Stimulated activated CD4-positive, alpha-beta T cell treated with anti-CD3 and anti-CD28 coated beads, Interleukin-15, amount 100 ng/mL, for 48 hours (primary cell): ENCODE measurements around the gene WDFY2.
"Not testable (repeated sequence)": the region's sequence is repeated elsewhere in the genome, so short reads cannot be mapped to it uniquely, and the experiment has no call there.

ENCODE experiments used
- DNase-seq, 2 donors: peaks; one replicate each; pipeline ENCODE4 v3.0.0-alpha.2; 2020; ENCODE audit warnings: low read depth in 2 of 2

The WDFY2 gene

DNA sequence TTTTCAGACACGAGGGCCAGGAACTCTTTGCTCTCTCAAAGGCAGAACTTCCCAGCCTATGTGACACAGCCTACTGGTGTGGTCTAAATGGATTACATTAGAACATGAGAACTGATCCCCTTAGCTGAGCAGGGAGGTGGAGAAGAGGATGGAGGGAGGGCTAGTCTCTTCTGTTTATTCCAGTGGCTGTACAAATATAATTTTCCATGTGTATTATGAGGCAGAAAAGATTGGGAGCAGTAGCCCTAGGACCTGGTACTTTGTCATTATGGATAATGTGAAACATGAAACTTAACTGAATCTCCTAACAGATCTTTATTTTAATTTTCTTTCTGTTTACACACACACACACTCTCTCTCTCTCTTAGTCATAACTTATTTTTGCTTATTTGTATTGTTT lies 82.1 kb downstream of the WDFY2 start:
- DNase-seq, result no peak

DNA sequence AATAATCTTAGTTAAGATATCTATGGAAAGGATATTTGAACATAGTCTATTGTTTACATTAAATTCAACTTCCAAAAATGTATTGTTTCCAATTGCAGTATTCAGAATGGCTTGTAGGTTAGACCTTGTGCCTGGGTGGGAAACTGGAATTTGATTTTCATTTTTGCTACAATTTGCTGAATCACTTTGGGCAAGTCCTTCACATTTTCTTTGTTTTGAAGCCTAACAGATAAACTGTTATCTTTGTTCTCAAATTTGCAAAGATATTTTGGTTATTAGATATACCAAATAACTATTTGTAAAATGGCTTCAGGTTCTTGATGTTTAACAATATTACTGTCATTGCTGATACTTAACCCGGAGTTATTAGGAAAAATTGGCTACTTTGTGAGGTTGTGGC lies 82.6 kb downstream of the WDFY2 start:
- DNase-seq, result no peak

DNA sequence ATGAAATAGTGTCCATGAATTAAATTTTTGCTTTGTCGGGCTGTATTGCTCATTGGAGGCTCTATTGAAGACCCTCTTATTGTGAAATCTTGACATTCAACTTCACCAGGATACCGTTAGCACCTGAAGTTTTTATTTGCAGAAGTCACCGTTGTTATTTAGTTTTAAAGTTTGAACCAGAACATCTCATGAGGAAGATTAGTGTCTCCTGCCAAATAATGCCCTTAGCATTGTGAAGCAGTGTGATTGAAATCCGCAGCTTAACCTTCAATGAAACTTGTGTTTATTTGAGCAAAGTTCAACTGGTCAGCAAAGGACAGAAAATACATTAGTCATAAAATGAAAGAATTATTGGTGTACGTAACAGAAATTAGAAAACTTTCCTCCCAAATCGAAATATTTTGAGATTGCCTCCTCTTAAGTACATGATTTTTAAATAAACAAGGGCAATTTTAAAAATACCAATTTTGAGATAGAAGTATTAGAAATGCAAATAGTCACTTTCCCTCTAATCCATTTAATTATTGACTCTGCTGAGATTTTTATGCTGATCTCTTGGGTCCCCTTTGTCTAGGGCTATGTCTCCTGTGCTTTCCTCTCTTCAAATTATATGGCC lies 84.4 kb downstream of the WDFY2 start:
- no peak for DNase-seq

DNA sequence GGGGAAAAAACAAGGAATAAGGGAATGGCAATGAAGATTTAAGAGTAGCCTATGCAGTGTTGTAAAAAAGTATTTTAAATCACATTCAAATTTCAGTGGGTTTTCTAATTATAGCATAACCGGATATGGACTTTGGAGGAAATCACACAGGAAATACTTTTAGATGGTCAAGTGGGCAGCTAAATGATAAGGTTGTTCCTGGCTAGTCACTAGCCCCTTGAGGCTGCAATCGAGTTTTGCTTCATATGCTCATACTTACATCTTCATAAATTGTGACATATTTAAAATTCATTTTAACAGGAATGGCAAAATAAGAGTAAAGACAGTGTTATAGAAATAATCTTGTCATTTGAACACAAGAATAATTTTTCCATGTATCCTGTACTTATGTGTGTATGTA lies 88.9 kb downstream of the WDFY2 start:
- DNase-seq, result no peak

DNA sequence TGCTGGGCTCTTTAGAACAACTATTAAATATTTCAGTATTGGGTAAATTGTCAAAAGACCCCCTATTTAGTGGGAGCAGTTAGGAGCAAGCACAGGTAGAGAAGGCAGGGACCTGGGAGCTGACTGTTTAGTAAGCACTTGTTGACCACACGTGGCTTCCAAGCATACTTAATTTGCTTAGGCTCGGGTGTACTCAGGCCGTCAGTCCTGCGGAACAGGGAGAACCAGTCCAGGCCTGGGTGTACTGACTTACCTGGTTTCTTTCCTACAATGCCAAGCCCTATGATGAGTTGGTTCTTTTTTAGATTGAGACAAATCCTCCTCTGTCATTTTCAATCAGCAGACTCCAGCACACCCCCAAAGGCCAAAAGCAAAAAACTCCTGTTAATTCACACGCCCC lies 90.0 kb downstream of the WDFY2 start:
- no peak for DNase-seq

DNA sequence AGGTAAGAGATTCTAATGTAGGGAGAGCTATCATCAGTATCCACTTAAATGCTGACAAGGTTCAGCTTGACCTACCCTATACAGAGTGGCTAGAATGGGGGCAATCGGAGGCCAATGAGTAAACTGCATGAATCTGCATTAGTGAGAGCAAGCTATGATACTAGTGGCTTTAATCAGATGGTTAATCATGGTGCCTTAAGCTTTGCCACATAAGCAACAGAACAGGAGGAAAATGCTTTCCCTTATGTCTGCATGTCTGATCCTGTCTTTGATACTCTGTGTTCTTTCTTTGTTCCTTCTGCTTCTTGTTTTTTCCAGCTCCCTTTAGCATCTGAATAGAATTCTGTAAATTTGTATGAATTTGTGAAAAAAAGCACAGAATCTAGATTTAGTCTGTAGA lies 91.1 kb downstream of the WDFY2 start:
- no peak for DNase-seq

DNA sequence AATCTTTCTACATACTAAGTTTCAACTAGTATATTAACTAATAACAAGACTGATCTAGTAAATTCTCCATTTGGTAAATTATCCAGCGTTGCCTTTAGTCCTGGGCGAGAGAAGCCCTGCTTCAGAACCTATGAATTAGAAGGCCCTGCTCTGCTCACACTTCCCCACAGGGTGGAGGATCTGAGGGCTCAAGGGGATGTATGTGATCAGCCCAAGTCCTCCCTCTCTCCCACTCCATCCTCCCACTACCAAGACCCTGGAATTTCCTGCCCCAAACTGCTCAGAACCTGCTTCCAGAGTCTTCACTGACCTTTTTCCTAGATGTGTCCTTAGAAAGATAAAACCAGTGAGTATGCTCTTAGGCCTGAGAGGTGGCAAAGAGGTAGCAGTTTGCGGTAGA lies 91.6 kb downstream of the WDFY2 start:
- no peak for DNase-seq

DNA sequence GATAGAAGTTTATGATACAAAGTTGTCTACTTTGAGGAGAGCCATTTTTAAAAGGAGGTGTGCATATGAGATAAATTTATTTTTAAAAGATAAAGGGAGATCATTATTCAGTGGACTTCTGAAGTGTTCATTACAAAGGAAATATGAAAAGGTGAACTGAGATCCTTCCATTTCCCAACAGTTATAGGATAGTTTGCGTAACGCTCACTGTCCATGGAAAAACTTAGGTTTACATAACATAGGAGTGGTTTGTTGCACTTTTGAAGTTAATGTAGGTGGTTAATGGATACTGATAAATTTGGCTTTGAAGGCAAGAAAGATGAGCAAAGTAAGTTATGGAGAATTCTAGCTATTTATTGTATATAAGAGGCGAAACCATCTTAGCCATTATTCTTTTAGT lies 92.5 kb downstream of the WDFY2 start:
- DNase-seq, result no peak

DNA sequence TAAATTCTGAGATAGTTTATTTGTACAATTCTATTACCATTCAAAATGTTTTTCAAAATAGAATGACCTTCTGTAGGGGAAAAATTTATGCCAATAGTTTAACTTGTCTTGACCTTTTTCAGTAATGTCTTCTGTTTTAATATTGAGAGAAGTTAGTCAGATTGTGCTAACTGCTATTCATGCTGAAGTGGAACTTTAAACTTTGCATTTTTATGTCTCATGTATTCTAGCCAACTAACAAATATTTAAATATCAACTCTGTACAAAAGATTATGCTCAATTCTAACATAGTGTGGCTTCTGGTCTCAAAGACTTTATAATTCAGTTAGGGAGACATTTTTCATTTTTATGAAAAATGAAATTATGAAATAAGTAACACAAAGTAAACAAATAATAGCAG lies 94.2 kb downstream of the WDFY2 start:
- no peak for DNase-seq

DNA sequence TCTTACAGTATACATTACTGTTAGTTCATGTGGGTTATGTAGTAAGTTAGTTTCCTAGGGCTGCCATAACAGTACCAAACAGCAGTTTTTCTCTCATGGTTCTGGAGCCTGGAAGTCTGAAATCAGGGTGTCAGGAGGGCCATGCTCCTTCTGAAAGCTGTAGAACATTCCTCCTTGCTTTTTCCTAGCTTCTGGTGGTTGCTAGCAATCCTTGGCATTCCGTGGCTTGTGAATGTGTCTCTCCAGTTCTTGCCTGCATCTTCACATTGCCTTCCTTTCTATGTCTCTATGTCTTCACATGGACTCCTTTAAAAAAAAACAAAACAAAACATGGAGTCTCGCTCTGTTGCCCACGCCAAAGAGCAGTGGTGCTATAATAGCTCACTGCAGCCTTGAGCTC lies 95.4 kb downstream of the WDFY2 start:
- DNase-seq, result no peak

DNA sequence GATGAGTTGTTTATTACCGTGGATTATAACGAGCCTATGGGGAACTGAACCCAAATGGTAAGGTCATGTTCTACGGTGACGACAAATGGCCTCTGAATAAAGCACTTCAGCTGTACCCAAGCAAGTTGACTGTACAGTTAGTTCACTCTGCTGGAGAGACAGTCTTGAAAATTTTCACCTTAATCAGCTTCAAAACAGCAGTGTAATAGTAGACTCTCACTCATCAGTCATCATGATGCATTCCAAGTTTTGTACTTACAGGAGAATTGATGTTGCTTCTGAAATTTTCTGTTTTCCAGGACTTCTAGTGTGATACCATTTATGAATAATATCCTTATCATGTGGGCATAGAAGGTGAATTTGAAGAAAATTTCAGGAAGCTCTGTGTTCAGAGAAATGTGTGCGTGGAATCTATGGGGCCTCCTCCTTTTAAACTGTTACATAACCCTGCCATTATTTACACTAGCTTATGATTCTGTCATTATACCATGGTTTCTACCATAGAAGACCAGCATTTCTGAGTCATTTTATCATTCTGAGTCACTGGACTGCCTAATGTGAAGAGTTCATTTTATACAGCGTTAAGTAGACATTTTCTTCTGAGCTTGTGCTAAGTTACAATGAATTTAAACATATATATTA lies 96.9 kb downstream of the WDFY2 start:
- DNase-seq, result no peak

DNA sequence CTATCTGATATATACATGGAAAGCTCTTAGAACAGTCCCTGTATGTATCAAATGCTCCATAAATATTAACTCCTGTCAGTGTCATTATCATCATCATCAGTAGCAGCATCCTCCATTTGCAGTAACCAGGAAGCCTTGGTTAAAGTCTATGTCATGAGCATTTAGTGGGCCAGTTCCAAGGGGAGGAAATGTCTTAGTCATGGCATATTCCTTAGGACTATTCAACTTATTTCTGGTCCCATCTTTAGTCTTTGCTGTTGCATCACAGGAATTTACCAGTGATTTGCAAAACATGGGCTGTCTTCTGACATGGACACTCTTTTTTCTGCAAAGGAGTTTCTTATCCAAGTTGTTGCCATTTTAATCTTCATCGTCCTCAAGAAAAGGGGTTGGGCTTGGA lies 98.4 kb downstream of the WDFY2 start:
- no peak for DNase-seq

DNA sequence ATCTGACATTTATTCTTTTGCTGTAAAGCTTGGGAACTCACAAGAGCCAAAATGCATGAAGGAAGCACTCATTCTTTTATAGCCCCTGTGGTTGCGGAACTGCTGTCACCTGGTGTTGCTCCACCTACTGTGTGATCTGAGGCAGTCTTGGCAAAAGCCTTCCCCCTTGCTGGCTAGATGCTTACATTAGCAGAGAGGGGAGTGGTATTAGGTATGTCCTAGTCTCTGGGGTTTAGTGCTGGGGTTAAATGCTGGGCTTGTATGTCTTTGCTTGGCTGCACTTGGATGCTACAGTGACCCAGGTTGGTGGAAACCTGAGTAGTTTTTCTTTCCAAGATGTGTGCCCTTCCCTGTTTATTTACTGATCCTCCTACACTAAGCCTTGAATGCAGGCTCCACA lies 99.3 kb downstream of the WDFY2 start:
- DNase-seq, result no peak

DNA sequence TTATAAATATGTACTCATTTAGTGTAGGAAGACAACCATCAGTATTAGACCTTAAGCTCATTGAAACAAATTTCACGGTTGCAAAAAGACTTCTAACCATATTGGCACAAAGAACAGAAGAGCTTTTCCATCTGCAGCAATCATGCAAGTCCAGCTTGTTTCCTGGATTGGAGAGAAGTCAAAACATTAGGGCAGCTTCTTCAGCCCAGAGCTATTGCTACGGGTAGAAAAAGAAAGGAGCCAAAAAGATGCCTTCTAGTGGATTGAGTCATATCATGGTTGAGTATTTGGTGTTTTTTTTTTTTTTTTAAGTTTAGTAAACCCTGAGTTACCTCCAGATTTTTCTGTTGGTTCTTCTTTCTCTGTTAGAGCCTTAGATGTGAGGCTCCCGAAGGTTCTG lies 99.8 kb downstream of the WDFY2 start:
- no peak for DNase-seq

DNA sequence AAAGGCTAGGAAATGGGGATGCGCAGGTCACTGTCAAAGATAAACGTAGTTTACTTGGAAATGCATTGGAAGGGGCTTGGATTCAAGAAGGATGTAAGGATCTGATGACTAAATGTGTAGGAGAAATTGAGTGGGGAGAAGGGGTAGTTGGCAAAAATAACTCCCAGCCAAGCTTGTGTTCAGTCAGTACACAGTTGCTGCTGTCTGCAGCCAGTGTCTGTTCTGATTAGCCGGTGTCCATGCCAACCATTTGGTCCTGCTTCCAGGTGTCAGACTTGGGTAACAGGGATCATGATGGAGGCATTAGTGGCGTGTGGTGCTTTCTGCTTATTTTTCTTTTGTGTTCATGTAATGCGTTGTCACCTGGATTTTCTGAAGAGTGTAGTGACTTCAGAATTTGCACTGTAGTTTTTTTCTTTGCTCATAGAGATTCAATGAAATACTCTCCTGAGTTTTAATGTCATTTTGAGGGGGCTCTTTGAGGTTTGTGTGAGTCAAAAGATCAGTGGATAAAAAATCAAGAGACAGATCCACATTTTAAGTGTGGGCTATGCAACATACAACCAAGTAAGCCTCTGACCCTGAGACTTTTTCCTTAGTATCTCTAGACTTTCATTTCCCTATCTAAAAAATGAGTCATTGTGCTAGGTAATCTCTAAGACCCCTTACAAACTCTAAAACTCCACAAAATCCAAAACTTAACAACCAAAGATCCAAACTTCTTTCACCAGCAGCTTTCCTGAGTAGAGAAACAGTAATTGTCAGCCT lies 103.9 kb downstream of the WDFY2 start:
- DNase-seq, result no peak

DNA sequence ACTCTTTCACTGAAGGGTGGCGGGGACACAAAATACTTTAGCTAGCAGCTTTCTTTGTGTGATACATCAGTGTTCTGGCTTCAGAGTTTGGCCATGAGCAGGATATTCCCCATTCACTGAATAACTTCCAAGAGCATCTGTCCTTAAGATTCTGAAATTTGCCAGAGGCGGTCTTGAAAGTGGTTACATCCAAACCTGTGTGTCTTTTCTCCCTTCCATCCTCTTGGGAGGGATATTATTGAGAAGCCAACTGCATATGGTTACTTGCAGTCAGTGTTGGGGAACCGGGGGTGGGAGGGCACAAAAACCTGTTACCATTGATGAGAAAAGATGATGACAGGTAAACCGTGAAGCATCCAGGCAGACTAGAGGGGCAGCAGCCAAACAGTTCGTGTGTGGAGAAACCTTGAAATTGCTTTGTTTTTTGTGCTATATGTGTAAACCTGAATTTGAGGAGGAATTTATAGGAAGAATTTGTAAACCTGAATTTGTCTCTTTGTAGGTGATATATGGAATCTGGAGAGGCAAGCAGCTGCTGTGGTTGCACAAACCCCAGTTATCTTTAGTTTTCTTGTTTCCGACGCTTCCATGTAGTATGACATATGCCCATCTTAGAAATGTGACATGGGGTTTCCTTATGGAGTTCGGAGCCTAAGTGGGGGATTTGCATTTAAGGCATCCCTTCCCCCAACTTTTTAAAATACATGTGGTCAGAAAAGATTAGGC lies 104.8 kb downstream of the WDFY2 start:
- DNase-seq, result no peak

DNA sequence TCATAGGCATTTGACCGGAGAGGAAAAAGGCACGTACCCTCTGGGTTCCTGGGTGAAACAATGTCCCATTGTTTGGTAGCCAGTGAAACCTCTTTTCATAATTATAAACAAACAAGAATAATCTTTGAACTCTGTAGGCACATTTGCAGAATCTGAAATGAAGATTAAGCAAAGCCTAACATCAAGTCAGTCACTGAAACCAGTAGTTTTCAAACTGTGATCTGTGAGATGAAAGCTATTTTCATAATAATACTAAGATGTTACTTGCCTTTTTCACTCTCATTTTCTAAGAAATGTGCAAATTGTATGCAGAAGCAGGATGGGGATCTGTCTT lies 105.4 kb downstream of the WDFY2 start:
- DNase-seq, result no peak

DNA sequence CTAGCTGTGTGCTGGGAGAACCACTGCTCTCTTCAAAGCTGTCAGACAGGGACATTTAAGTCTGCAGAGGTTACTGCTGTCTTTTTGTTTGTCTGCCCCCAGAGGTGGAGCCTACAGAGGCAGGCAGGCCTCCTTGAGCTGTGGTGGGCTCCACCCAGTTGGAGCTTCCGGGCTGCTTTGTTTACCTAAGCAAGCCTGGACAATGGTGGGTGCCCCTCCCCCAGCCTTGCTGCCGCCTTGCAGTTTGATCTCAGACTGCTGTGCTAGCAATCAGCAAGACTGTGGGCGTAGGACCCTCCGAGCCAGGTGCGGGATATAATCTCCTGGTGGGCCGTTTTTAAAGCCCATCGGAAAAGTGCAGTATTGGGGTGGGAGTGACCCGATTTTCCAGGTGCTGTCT lies 111.4 kb downstream of the WDFY2 start:
- DNase-seq, result not testable (repeated sequence)

DNA sequence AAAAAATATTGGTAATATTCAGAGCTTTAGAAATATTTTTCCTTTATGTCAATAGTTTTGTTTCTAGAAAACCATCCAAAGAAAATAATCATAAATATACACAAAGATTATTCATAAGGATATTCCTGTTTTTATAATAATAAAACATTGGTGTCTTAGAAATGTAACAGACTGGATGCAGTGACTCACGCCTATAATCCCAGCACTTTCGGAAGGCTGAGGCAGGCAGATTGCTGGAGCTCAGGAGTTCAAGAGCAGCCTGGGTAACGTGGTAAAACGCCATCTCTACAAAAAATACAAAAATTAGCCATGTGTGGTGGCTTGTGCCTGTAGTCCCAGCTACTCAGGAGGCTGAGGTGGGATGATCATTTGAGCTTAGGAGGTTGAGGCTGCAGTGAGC lies 112.9 kb downstream of the WDFY2 start:
- DNase-seq, result no peak

DNA sequence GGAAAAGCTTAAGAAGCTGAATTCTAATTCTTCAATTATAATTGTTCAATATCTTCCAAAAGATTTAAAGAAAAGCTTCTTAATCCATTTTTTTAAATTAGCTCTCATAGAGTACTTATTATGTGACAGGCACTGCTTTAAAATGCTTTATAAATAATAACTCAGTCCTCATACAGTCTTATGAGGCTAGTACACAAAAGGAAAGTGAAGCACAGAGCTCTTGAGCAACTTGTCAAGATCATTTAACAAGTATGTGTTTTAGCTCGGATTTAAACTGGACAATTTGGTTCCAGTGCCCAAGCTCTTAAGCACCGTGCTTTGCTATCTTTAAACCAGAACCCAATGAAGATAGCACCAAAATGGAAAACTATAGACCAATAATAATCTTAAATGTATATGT lies 113.6 kb downstream of the WDFY2 start:
- DNase-seq, result no peak

DNA sequence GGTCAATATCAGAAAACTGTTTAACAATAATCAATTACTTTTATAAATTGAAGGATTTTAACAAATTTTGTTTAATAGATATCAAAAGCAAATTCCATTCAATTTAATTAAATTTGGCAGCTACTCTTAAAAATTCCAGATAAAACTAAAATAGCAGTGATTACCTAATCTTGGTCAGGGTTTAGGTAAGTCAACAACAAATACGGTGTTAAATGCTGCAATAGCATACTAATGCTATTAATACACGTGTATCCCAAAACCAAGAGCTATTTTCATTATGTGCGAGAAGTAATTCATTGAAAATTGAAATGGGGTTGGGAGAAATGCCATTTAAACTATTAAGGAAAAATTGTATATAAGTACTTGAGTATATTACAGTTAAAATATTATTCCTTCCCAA lies 114.1 kb downstream of the WDFY2 start:
- no peak for DNase-seq

DNA sequence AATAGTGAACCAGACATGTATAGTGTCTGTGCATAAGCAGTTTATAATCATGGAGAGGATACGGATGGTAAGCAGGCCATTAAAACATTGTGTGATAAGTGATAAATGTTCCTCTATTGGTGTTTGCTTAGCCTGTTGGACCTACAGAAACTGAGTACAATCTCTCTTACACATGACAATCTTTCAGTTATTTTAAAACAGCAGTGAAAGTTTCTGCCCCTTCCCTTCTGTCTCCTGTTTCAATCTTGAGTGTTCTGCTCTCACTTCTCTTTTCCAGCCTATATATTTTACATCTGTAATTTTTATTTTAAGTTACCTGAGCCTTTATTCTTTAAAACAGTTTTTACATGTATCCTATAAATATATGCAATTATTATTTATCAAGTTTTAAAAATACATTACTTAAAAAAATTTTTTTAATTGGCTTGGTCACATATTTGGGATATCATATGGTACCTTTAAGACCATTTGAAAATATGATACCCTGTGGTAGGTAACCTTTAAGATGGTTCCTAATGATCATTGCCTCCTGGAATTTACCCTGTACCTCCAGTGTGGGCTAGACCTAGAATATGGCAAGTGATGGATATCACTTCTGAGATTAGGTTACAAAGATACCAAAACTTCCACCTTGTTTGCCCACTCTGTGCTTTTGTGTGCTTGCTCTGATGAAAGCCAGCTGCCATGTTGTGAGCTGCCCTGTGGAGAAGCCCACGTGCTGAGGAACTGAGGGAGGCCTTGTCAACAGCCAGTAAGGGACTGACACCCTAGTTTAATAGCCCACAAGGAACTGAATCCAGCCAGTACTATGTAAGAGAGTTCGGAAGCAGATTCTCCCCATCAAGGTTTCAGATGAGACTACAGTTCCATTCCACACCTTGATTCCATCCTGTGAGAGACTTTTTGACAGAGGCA lies 120.4 kb downstream of the WDFY2 start:
- DNase-seq, result no peak
